H1 (cell line): Measurements from ENCODE around the gene OR51F2. TPM values are rescaled to one million over a fixed set of nuclear protein-coding genes. Genes with fewer than 3 reads are reported as not detected.

Experiments used
- CTCF ChIA-PET: fragments of 300-600 bp; sonication (Branson Sonifier 250); formaldehyde crosslinking; loops from one replicate; lab custom pipeline; 2021; ENCODE audit not compliant: partially characterized antibody; lab: Charles Lee
- POLR2A ChIA-PET: fragments of 300-600 bp; sonication (Branson Sonifier 250); formaldehyde crosslinking; loops from one replicate; lab custom pipeline; 2021; ENCODE audit warnings: inconsistent platforms; ENCODE audit not compliant: partially characterized antibody; lab: Charles Lee
- DNase-seq, 2 experiments: peaks; one replicate each; pipeline versions ENCODE4 v3.0.0 to v3.0.0-alpha.2; 2010 to 2022; ENCODE audit warnings: low spot score in 2 of 2, low read depth in 1 of 2, mixed read lengths in 1 of 2
- FAIRE-seq: peaks from 2 replicates; lab custom pipeline; 2011; peaks lifted over from hg19 to GRCh38; lab: Jason Lieb, UNC
- H2AFZ ChIP-seq: 2 replicates; pipeline ENCODE4 v1.8.1; 2012; ENCODE audit warnings: low read length, inconsistent platforms
- H2AK5ac ChIP-seq: 2 replicates; pipeline ENCODE4 v1.6.1; 2013; ENCODE audit warnings: low read depth, low read length
- H2BK120ac ChIP-seq: replicated peaks from 2 replicates; pipeline ENCODE3; 2013; ENCODE audit warnings: low read depth, low read length, inconsistent platforms
- H2BK12ac ChIP-seq: 2 replicates; pipeline ENCODE4 v1.6.1; 2013; ENCODE audit warnings: low read depth, low read length
- H2BK15ac ChIP-seq: 2 replicates; pipeline ENCODE4 v1.6.1; 2013; ENCODE audit warnings: low read length
- H2BK20ac ChIP-seq: 2 replicates; pipeline ENCODE4 v1.6.1; 2013; ENCODE audit warnings: low read length
- H2BK5ac ChIP-seq: 2 replicates; pipeline ENCODE4 v1.6.1; 2013; ENCODE audit warnings: low read depth, low read length
- H3K14ac ChIP-seq: 2 replicates; pipeline ENCODE4 v1.6.1; 2013; ENCODE audit warnings: inconsistent platforms; ENCODE audit not compliant: insufficient read length
- H3K18ac ChIP-seq: 2 replicates; pipeline ENCODE4 v1.6.1; 2013; ENCODE audit warnings: low read length; ENCODE audit errors: extremely low read depth
- H3K23ac ChIP-seq: 2 replicates; pipeline ENCODE4 v1.6.1; 2013; ENCODE audit warnings: inconsistent platforms; ENCODE audit not compliant: insufficient read length
- H3K23me2 ChIP-seq: 2 replicates; pipeline ENCODE4 v1.6.1; 2013; ENCODE audit warnings: low read depth, low read length
- H3K27ac ChIP-seq: 2 replicates; pipeline ENCODE4 v1.6.1; 2011; ENCODE audit warnings: low read depth, low read length, inconsistent platforms
- H3K27me3 ChIP-seq, 4 experiments: replicated peaks in 1 of 4; 1 replicate in 1 of 4; 2 replicates in 3 of 4; pipeline versions ENCODE4 v1.6.1 to v1.8.1; 2011 to 2013; ENCODE audit warnings: low read length in 3 of 4, mild to moderate bottlenecking in 3 of 4, inconsistent platforms in 2 of 4, mixed read lengths in 2 of 4, moderate library complexity in 1 of 4; ENCODE audit not compliant: control insufficient read depth in 3 of 4, insufficient read depth in 3 of 4; ENCODE audit errors: extremely low read depth in 1 of 4
- H3K36me3 ChIP-seq, 4 experiments: 2 replicates each; pipeline versions ENCODE4 v1.6.1 to v1.8.1; 2011 to 2013; ENCODE audit warnings: mild to moderate bottlenecking in 4 of 4, low read length in 3 of 4, moderate library complexity in 2 of 4, control low read depth in 1 of 4, inconsistent platforms in 1 of 4; ENCODE audit not compliant: insufficient read depth in 4 of 4, control insufficient read depth in 2 of 4
- H3K4ac ChIP-seq: replicated peaks from 2 replicates; pipeline ENCODE3; 2013; ENCODE audit warnings: low read length, low read depth, mixed read lengths, inconsistent platforms; ENCODE audit not compliant: insufficient read length
- H3K4me1 ChIP-seq, 4 experiments: replicated peaks in 1 of 4; 1 replicate in 1 of 4; 2 replicates in 3 of 4; pipeline versions ENCODE4 v1.6.1 to v1.8.1; 2011 to 2013; ENCODE audit warnings: low read length in 3 of 4, inconsistent platforms in 2 of 4, mixed read lengths in 1 of 4; ENCODE audit not compliant: insufficient read depth in 4 of 4, control insufficient read depth in 3 of 4
- H3K4me2 ChIP-seq, 2 experiments: 2 replicates each; pipeline versions ENCODE4 v1.6.1 to v1.8.1; 2011 to 2013; ENCODE audit warnings: low read depth in 2 of 2, low read length in 2 of 2, control low read depth in 1 of 2, inconsistent platforms in 1 of 2, mild to moderate bottlenecking in 1 of 2; ENCODE audit not compliant: insufficient read depth in 1 of 2
- H3K4me3 ChIP-seq, 4 experiments: fragments of 200-600, 300-600 bp in 1 of 4; sonication (generic), shearing (Covaris generic), sonication (Bioruptor Twin) in 1 of 4; 2 replicates each; pipeline versions ENCODE4 v1.5.1 to v1.8.1; 2011 to 2016; ENCODE audit warnings: low read length in 4 of 4, low read depth in 3 of 4, control low read depth in 2 of 4, inconsistent platforms in 2 of 4, mild to moderate bottlenecking in 2 of 4, mixed read lengths in 1 of 4, moderate library complexity in 1 of 4; ENCODE audit not compliant: insufficient read depth in 2 of 4; ENCODE audit errors: extremely low read depth in 1 of 4
- H3K56ac ChIP-seq: replicated peaks from 2 replicates; pipeline ENCODE3; 2013; ENCODE audit warnings: low read depth, mild to moderate bottlenecking, mixed read lengths, low read length, inconsistent platforms; ENCODE audit not compliant: insufficient read length
- H3K79me1 ChIP-seq: 2 replicates; pipeline ENCODE4 v1.6.1; 2013; ENCODE audit warnings: low read depth, low read length, control low read depth
- H3K79me2 ChIP-seq, 2 experiments: 2 replicates each; pipeline versions ENCODE4 v1.6.1 to v1.8.1; 2012 to 2013; ENCODE audit warnings: low read length in 2 of 2, mild to moderate bottlenecking in 2 of 2, inconsistent platforms in 1 of 2; ENCODE audit not compliant: insufficient read depth in 2 of 2, control insufficient read depth in 1 of 2
- H3K9ac ChIP-seq, 4 experiments: replicated peaks in 1 of 4; 1 replicate in 1 of 4; 2 replicates in 3 of 4; pipeline versions ENCODE4 v1.6.1 to v1.8.1; 2011 to 2013; ENCODE audit warnings: low read depth in 3 of 4, low read length in 3 of 4, control low read depth in 2 of 4, mild to moderate bottlenecking in 2 of 4, moderate library complexity in 2 of 4, inconsistent platforms in 1 of 4; ENCODE audit errors: extremely low read depth in 1 of 4
- H3K9me3 ChIP-seq, 2 experiments: 2 replicates each; pipeline versions ENCODE4 v1.6.1 to v1.8.1; 2012 to 2013; ENCODE audit warnings: mild to moderate bottlenecking in 2 of 2, moderate library complexity in 2 of 2, control low read depth in 1 of 2, inconsistent platforms in 1 of 2, low read depth in 1 of 2, low read length in 1 of 2, mixed read lengths in 1 of 2; ENCODE audit not compliant: insufficient read depth in 2 of 2
- H4K20me1 ChIP-seq, 2 experiments: replicated peaks in 1 of 2; 2 replicates each; pipeline versions ENCODE3 to v1.8.1; 2011 to 2013; ENCODE audit warnings: inconsistent platforms in 2 of 2, low read length in 2 of 2, mild to moderate bottlenecking in 1 of 2; ENCODE audit not compliant: insufficient read depth in 2 of 2, control insufficient read depth in 1 of 2
- H4K5ac ChIP-seq: 2 replicates; pipeline ENCODE4 v1.6.1; 2013; ENCODE audit warnings: low read length, low read depth, mixed read lengths, inconsistent platforms; ENCODE audit not compliant: insufficient read length
- H4K8ac ChIP-seq: 2 replicates; pipeline ENCODE4 v1.8.0; 2013; ENCODE audit warnings: mild to moderate bottlenecking, moderate library complexity, low read length, inconsistent platforms; ENCODE audit not compliant: insufficient read depth; ENCODE audit errors: extremely low read depth
- H4K91ac ChIP-seq: replicated peaks from 2 replicates; pipeline ENCODE3; 2013; ENCODE audit warnings: low read length, mixed read lengths, inconsistent platforms; ENCODE audit not compliant: insufficient read length
- ASH2L ChIP-seq: fragments of 200-600, 300-600 bp; sonication (generic); IDR thresholded peaks from one replicate; pipeline ENCODE4 v1.7.1; 2017; ENCODE audit warnings: low read length
- E2F6 ChIP-seq: IDR thresholded peaks from 2 replicates; pipeline ENCODE4 v1.6.1; 2012; ENCODE audit warnings: inconsistent platforms
- KDM4A ChIP-seq: IDR thresholded peaks from one replicate; pipeline ENCODE4 v1.7.1; 2012; ENCODE audit warnings: low read depth, mild to moderate bottlenecking, moderate library complexity, low read length, inconsistent platforms; ENCODE audit not compliant: severe bottlenecking
- POU5F1 ChIP-seq: IDR thresholded peaks from 2 replicates; pipeline ENCODE4 v1.6.1; 2011; ENCODE audit warnings: low read depth, mild to moderate bottlenecking, low read length, moderate library complexity
- SIN3A ChIP-seq, 2 experiments: IDR thresholded peaks in 1 of 2; conservative IDR thresholded peaks in 1 of 2; 2 replicates each; pipeline ENCODE4 v1.6.1; 2011 to 2012; ENCODE audit warnings: low read length in 2 of 2, improper control_type of control experiment in 1 of 2, low read depth in 1 of 2, mild to moderate bottlenecking in 1 of 2
- polyA plus RNA-seq, 7 experiments: library from polyadenylated mRNA; depleted of rRNA in 3 of 7; stranded (reverse) in 5 of 7; unstranded in 2 of 7; fragments of >200 nt in 5 of 7; fragments of 200-250 nt in 2 of 7; gene quantifications; 1 replicate in 5 of 7; 2 replicates in 1 of 7; 4 replicates in 1 of 7; pipeline versions ENCODE4 v1.2.1 to v1.2.3, GENCODE V29; 2011 to 2013; ENCODE audit warnings: missing spikeins in 2 of 7, mixed read lengths in 2 of 7
- total RNA-seq: library from RNA; stranded (reverse); fragmentation: NEBNext Ultra II Directional; extraction: Animal tissue kit (Norgen Biotek cat#: 25700); gene quantifications from 2 replicates; pipeline ENCODE4 v1.2.1, GENCODE V29; 2021

The OR51F2 gene
- total and polyA plus RNA-seq, 2 of the 8 experiments (the other 6 are each of a cell fraction or from before 2014, with no cell fraction given) = 0.15 TPM; not detected in 1

- Histone ChIP-seq H3K4me2 (peak overlapping the region; percentile 34 to 41; a peak in 2 of 4 replicates), H3K36me3 (no peaks in the 10 kb centered on the region), H3K18ac (no peak overlapping the region), H4K5ac (no peak overlapping the region), H4K91ac (no peak overlapping the region), H3K23me2 (no peaks in the 10 kb centered on the region), H2BK15ac (no peak overlapping the region), H2BK5ac (no peak overlapping the region), H3K79me2 (no peaks in the 10 kb centered on the region), H3K14ac (no peak overlapping the region), H2AFZ (no peak overlapping the region), H2BK20ac (no peak overlapping the region), H2AK5ac (no peak overlapping the region), H2BK120ac (no peak overlapping the region), H4K8ac (no peak overlapping the region), H3K9me3 (no peaks in the 10 kb centered on the region), H3K27ac (no peak overlapping the region), H3K4me1 (peaks cover 0 to 16% (median 4%) of the 10 kb centered on the region in 4 experiments; a peak in 3 of 7 replicates), H3K56ac (no peak overlapping the region), H3K4ac (no peak overlapping the region), H3K9ac (no peak overlapping the region), H4K20me1 (no peaks in the 10 kb centered on the region), H2BK12ac (no peak overlapping the region), H3K27me3 (0 out of 7 replicates have a peak, but pooled peaks cover 0 to 1% (median 0%) of the 10 kb centered on the region in 4 experiments), H3K79me1 (no peaks in the 10 kb centered on the region), H3K4me3 (peak overlapping the region in 1 of 4 experiments; percentile 27; a peak in 1 of 8 replicates), H3K23ac (no peak overlapping the region)
- FAIRE-seq (peak; percentile 88), DNase-seq (peak in 1 of 2 experiments; percentile 15)
- ChIA-PET POLR2A (no interaction called here), CTCF (interaction anchor here (1.0 kb wide), 1 partner anchor 12 kb away, joined by 3 read pairs; no protein-coding TSS in a partner anchor)
- TF ChIP-seq E2F6 (no peak), SIN3A (conservative IDR thresholded peaks at IDR 0.05 in 1 of 2, IDR thresholded peaks at IDR 0.05 in 1 of 2; ENCODE audit: low read depth in 1 of 2, low read length in 2 of 2) (0 out of 4 replicates have a peak, but pooled peaks have one; percentile 47 to 49), ASH2L (peak; percentile 36), POU5F1 (0 out of 2 replicates have a peak, but pooled peaks have one; percentile 16), KDM4A (no peak)
Measured at GRCh38 chr11:4862447-4863236, 41.5 kb downstream of the OR51F2 start.
